IPS-NIHi7 (cell line): ENCODE data around the gene LYPD3.

Experiments used
- DNase-seq: peaks from one replicate; pipeline ENCODE4 v3.0.0; 2012; ENCODE audit warnings: mixed read lengths; ENCODE audit errors: extremely low spot score

Gene LYPD3

DNA sequence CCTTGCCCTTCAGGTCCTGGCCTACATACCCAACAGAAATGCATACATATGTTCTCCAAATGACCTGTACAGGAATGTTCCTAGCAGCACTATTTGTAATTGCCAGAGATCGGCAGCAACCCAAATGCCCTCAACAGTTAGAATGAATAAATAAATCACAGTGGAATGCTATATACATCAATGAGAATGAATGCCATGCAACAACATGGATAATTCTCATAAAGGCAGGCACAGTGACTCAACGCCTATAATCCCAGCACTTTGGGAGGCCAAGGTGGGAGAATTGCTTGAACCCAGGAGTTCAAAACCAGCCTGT, 32.1 kb downstream of the LYPD3 start:
- DNase-seq, result no peak

DNA sequence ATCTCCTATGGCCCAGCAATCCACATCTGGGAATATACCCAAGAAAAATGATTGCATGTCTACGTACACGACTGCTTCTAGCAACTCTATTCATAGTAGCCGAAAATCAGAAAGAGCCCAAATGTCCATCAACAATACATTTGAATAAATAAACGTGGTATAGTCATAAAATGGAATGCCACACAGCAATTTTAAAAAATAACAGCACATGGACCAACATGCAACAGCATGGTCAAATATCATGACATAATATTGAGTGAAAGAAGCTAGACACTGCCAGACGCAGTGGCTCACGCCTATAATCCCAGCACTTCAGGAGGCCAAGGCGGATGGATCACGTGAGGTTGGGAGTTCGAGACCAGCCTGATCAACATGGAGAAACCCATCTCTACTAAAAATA, 34.4 kb downstream of the LYPD3 start:
- no peak for DNase-seq

DNA sequence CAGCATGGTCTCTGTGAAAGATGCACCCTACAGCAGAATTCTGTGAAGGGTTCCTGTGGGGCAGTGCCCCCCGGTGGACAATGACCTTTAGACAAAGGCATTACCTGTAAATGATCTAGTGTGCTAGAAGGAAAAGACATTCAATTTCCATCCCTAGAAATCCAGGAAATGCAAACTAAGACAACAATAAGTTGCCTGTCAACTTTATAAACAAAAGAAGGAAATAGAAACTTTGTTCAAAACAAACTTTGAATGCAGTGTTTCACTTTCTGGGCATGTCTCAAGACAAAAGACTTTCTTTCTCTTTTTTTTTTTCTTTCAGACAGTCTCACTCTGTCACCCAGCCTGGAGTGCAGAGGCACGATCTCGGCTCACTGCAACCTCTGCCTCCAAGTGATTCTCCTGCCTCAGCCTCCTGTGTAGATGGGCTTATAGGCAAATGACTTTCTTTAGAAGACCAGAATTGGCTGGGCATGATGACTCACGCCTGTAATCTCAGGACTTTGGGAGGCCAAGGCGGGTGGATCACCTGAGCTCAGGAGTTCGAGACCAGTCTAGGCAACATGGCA, 35.2 kb downstream of the LYPD3 start:
- DNase-seq, result no peak

DNA sequence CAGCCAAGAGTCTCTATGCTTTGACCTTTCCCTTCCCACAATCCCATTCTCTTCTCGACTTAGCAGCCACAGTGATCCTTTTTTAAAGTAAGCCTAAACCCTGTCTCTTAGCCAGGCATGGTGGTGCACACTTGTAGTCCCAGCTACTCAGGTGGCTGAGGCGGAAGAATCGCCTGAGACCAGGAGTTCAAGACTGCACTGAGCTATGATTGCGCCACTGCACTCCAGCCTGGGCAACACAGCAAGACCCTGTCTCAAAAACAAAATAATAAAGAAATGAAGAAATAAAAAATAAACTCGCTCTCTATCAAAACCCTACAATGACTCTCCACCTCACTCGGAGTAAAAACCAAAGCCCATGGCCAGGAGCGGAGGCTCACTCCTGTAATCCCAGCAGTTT, 36.0 kb downstream of the LYPD3 start:
- DNase-seq, result no peak

DNA sequence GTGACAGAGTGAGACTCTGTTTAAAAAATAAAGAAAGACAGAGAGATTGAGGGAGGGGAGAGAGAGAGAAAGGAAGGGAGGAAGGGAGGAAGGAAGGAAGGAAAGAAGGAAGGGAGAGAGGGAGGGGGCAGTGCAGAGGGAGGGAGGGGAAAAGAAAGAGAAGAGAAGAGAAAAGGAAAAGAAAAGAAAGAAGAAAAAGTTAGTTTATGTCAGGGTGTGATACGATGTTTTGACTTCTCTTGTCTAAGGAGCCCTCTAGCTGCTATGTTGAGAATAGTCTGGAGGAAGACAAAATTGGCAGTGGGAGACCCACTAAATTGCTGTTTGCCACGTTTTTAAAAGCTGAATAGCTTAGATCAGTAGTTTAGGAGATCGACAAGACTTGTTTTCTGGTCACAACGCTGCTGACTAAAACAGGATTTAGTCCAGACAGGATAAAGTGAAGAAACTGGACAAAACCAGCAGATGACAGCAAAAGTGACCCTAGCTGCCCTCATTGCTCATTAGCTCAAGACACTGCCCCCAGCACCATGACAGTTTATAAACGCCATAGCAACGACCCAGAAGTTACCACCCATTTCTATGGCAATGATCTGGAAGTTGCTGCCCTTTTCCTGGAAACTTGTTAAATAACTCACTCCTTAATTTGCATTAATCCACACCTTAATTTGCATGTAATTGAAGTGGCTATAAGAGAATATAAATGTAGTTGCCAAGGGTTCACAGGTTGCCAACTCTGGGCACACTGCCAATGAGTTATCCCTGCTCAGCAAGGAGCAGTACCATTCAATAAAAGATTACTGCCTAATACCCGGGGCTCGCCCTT, 39.6 kb downstream of the LYPD3 start:
- DNase-seq, result no peak

DNA sequence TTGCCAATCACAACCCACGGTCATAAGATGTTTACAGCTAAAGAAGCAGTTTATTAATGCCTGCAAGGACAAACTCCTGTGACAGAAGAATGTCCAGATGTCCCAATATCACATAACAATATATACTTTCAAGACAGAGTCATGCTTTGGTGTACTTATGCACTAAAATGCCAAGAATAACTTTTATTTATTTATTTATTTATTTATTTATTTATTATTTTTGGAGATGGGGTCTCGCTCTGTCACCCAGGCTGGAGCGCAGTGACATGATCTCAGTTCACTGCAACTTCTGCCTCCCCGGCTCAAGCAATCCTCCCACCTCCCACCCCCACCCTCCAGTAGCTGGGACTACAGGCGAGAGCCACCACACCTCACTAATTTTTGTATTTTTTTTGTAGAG, 41.6 kb downstream of the LYPD3 start:
- DNase-seq, result no peak

DNA sequence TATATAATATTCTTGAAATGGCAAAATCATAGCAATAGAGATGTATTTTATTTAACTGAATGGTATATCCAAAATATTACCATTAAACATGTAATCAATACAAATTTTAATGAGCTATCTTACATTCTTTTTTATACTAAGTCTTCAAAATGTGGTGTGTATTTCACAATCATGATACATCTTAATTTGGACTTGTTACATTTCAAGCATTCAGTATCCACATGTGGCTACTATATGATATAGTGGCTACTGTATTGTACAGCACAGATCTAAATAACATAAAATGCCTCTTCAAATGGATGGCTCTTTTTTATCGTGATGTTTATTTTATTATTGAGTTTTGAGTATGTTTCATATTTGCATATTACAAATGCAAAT, 42.7 kb downstream of the LYPD3 start:
- no peak for DNase-seq

DNA sequence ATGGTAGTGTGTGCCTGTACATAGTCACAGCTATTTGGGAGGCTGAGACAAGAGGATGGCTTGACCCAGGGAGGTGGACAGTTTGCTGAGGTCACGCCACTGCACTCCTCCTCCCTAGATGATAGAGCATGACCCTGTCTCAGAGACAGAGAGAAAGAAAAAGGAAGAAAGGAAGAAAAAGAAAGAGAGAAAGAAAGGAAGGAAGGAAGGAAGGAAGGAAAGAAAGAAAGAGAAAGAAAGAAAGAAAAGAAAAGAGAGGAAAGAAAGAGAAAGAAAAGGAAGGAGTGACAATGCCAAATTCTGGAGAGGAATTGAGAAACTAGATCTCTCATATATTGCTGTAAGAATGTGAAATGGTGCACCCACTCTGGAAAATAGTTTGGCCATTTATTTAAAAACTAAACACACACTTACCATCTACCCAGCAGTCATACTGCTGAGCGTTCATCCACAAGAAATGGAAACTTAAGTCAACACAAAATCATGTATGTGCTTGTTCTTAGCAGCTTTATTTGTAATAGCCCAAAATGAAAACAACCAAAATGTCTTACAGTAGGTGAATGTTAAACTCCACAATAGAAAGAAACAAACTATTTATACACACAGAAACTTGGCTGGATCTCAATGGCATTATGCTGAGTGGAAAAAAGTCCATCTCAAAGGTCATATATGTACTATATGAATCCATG, 43.3 kb downstream of the LYPD3 start:
- no peak for DNase-seq

DNA sequence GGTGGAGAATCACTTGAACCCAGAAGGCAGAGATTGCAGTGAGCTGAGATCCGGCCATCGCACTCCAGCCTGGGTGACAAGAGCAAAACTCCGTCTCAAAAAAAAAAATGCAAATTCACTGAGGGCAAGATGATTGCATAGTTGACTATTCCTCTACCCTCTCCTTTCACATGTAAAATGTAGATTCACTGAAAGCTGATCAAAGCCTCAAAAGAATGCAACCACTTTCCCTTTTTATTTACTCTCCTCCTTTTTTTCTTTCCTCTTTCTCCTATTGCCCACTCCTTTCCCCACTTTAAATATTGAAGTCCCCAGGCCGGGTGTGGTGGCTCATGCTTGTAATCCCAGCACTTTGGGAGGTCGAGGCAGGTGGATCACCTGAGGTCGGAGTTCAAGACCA, 44.5 kb downstream of the LYPD3 start:
- no peak for DNase-seq

DNA sequence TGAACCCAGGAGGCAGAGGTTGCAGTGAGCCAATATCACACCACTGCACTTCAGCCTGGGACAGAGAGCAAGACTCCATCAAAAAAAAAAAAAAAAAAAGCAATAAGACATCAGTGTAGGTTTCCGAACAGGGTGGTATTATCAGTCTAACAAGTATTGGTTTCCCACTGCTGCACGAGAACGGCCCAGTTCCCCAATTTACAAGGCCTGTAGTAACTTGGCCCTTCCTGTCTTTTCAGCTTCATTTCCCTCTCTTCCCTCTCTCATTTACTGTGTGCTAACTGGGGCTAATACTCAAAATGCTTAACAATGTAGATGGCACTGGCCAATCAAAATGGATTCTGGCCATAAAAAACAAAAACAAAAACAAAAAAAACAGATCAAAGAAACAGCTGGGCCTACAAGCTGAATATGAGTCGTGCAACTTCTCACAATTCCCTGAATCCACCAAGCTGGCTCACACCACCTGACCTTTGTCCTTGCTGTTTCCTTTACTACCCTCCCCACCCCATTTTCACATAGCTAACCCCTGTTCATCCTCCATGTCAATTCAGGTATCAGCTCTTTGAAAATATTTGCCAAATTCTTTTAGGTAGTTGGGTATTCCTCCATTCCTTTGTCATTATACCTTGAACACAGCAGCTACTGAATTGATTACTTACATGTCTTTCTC, 48.3 kb downstream of the LYPD3 start:
- no peak for DNase-seq

DNA sequence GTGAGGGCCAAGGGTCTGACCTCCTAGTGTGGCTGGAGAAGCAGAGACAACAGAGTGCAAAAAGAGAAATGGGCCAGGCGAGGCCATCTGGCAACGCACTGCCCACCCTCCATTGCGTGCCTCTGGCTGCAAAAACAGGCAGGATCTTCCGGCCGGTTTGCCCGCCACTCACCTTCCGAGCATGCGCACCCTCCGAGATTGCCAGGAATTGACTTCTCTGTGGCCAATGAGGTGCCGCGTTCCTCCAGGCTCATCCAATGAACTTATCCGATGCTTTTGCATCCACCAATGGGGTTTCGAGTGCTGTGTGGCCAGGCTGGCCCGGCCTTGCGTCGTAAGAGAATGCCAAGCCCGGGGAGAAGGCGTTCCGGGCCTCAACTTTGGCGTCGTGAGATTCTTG, 50.9 kb downstream of the LYPD3 start, which contains the start of gene TEX101:
TEX101 (plus strand) TSS at position 337 of the 400 bp plus-strand sequence. CDS start 1,030 bp downstream, outside the sequence.
- no peak for DNase-seq

DNA sequence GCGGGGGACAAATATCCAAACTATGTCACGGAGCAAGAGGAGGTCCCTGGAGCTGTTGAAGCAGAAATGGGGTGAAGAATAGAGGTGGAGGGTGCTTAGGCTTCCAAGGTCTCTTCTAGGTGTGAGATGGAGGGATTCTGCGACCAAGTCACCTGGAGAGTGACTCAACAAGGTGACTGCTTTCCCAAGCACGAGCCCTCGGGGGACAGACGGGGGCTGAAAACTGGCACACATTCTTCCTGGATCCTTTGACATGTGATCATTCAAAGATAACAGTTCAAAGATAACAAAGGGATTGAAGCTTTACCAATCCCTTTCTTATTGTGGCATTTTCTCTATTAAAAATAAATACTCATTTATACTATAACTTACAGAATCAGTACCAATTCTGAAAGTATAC, 53.0 kb downstream of the LYPD3 start:
- DNase-seq, result no peak
